T-helper 22 cell (primary cell): ENCODE measurements around the gene CSE1L.
"Not testable (repeated sequence)": the region's sequence is repeated elsewhere in the genome, so short reads cannot be mapped to it uniquely, and the experiment has no call there.

Experiments used
- DNase-seq: peaks from one replicate; pipeline ENCODE4 v3.0.0-alpha.2; 2020; ENCODE audit warnings: low read depth

The CSE1L gene

GRCh38 chr20:49046087-49046900 lies at the start of gene CSE1L:
TSS of gene CSE1L (plus strand) at chr20:49046312. CDS start at chr20:49058464, 12,152 bp downstream.
- peak; percentile 87 for DNase-seq

- no peak for DNase-seq
Observed at GRCh38 chr20:48999890-49000870, 45.9 kb upstream of the CSE1L start.

GRCh38 chr20:49001741-49002140 lies 44.4 kb upstream of the CSE1L start:
- DNase-seq, result no peak

GRCh38 chr20:49006446-49006980 lies 39.6 kb upstream of the CSE1L start:
- no peak for DNase-seq

GRCh38 chr20:49009899-49010631 lies 36.0 kb upstream of the CSE1L start:
- DNase-seq, result no peak

GRCh38 chr20:49024220-49024619 lies 21.9 kb upstream of the CSE1L start:
- DNase-seq, result no peak

GRCh38 chr20:49028177-49028576 lies 17.9 kb upstream of the CSE1L start:
- not testable (repeated sequence) for DNase-seq

GRCh38 chr20:49028684-49029083 lies 17.4 kb upstream of the CSE1L start:
- no peak for DNase-seq

GRCh38 chr20:49029203-49029602 lies 16.9 kb upstream of the CSE1L start:
- no peak for DNase-seq

GRCh38 chr20:49030954-49031619 lies 15.0 kb upstream of the CSE1L start:
- no peak for DNase-seq

GRCh38 chr20:49032455-49032854 lies 13.7 kb upstream of the CSE1L start:
- no peak for DNase-seq

- DNase-seq, result no peak
Observed at GRCh38 chr20:49034070-49034732, 11.9 kb upstream of the CSE1L start.

GRCh38 chr20:49037962-49038387 lies 8.1 kb upstream of the CSE1L start:
- no peak for DNase-seq

- no peak for DNase-seq
Observed at GRCh38 chr20:49039854-49040253, 6.3 kb upstream of the CSE1L start.

- no peak for DNase-seq
Observed at GRCh38 chr20:49043000-49043399, 3.1 kb upstream of the CSE1L start.

- DNase-seq, result no peak
Observed at GRCh38 chr20:49045440-49046086, 549 bp upstream of the CSE1L start.

GRCh38 chr20:49052334-49052733 lies 6.2 kb downstream of the CSE1L start:
- no peak for DNase-seq

- no peak for DNase-seq
Observed at GRCh38 chr20:49054056-49054643, 8.0 kb downstream of the CSE1L start.

- DNase-seq, result no peak
Observed at GRCh38 chr20:49063279-49063678, 17.2 kb downstream of the CSE1L start.

- DNase-seq, result no peak
Observed at GRCh38 chr20:49074521-49074920, 28.4 kb downstream of the CSE1L start.
